IPS-20b (cell line): Measurements from ENCODE around the gene VRK2.
"Not testable (repeated sequence)": the region's sequence is repeated elsewhere in the genome, so short reads cannot be mapped to it uniquely, and the experiment has no call there.

ENCODE experiments used
- H3K27ac ChIP-seq: one replicate; pipeline ENCODE4 v1.5.1; 2013; ENCODE audit warnings: low read length
- H3K27me3 ChIP-seq: 2 replicates; pipeline ENCODE4 v1.6.1; 2013; ENCODE audit warnings: mild to moderate bottlenecking, low read length, inconsistent platforms; ENCODE audit not compliant: insufficient read depth
- H3K36me3 ChIP-seq: 2 replicates; pipeline ENCODE4 v1.6.1; 2013; ENCODE audit warnings: low read depth, mild to moderate bottlenecking, inconsistent platforms, low read length, moderate library complexity; ENCODE audit not compliant: insufficient read depth
- H3K4me1 ChIP-seq: 2 replicates; pipeline ENCODE4 v1.6.1; 2013; ENCODE audit warnings: mild to moderate bottlenecking, control low read depth, inconsistent platforms, low read length, moderate library complexity; ENCODE audit not compliant: insufficient read depth
- H3K4me3 ChIP-seq: 2 replicates; pipeline ENCODE4 v1.5.1; 2013; ENCODE audit warnings: mild to moderate bottlenecking, low read length, inconsistent platforms
- H3K9ac ChIP-seq: 2 replicates; pipeline ENCODE4 v1.6.1; 2013; ENCODE audit warnings: low read depth, mild to moderate bottlenecking, inconsistent platforms, low read length, moderate library complexity
- H3K9me3 ChIP-seq: 2 replicates; pipeline ENCODE4 v1.6.1; 2013; ENCODE audit warnings: mild to moderate bottlenecking, low read depth, low read length, inconsistent platforms; ENCODE audit not compliant: insufficient read depth

The VRK2 gene

DNA sequence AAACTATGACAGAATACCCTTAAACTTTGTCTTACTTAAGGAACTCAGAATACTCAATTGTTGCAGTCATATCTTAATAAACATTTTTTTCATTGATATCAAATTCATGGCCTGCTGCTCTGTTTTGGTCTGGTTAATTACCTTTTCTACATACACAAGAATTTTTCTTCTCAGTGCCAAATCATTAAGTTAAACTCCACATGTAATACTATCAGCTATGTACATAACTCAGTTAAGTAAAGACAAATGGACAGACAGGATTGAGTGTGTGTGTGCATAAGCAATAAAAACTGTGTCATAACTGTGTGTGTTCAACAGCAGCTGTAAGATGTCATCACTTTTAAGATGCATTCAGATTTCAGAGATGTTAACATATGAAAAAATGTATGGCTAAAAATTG is 34.4 kb downstream of the VRK2 start:
- Histone ChIP-seq H3K27me3 (no peaks in the 10 kb centered on the region), H3K36me3 (no peaks in the 10 kb centered on the region), H3K9ac (no peak overlapping the region), H3K27ac (no peak overlapping the region), H3K9me3 (no peaks in the 10 kb centered on the region), H3K4me1 (no peaks in the 10 kb centered on the region), H3K4me3 (no peak overlapping the region)

DNA sequence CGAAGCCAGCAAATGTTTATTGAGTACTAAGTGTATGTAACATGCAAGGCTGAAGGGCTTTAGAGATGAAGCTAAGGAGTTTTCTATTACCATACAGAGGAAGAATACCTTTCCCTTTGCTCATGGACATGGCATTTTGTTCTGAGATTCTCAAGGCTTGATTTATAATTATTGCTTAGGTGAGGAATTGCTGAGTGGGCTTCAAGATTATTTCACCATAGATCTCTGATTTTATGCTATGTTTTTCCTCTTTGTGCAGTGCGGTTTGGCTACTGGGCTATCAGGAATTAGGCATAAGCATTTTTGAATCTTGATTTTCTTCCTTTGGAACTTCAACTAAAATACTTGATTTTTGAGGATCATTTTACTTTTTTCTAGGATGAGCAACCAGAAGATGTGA is 42.5 kb downstream of the VRK2 start:
- Histone ChIP-seq H3K36me3 (peaks cover 31% of the 10 kb centered on the region), H3K27ac (no peak overlapping the region), H3K4me3 (no peak overlapping the region), H3K4me1 (no peaks in the 10 kb centered on the region), H3K9ac (no peak overlapping the region), H3K27me3 (no peaks in the 10 kb centered on the region), H3K9me3 (no peaks in the 10 kb centered on the region; the same call in none of the 2 replicates)

DNA sequence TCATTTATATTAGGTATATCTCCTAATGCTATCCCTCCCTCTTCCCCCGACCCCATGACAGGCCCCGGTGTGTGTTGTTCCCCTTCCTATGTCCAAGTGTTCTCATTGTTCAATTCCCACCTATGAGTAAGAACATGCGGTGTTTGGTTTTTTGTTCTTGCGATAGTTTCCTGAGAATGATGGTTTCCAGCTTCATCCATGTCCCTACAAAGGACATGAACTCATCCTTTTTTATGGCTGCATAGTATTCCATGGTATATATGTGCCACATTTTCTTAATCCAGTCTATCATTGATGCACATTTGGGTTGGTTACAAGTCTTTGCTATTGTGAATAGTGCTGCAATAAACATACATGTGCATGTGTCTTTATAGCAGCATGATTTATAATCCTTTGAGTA is 46.2 kb downstream of the VRK2 start:
- H3K9ac ChIP-seq, result not testable (repeated sequence)

DNA sequence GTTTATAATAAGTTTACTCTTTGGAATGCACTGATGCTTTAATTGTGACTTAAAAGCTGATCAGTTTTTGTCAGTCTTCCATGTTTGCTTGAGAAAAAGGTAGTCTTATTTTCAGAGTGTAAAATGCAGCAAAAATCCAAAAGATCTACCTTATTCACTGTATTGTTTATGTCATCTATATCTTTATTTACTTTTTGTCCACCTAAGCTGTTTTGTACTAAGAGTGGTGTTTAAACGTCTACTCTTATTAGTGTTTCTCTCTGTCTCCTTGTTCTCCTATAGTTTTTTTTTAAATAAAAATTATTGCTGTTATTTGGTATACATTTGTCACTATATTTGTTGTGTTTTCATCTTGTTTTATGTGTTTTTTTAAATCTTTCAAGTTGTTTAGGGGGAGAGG is 50.4 kb downstream of the VRK2 start:
- H3K27ac ChIP-seq, result no peak overlapping the region
- H3K4me3 ChIP-seq, result no peak overlapping the region
- H3K9ac ChIP-seq, result no peak overlapping the region
- peaks cover 6% of the 10 kb centered on the region for H3K36me3 ChIP-seq
- no peaks in the 10 kb centered on the region for H3K27me3 ChIP-seq
- H3K4me1 ChIP-seq, result no peaks in the 10 kb centered on the region
- H3K9me3 ChIP-seq, result no peaks in the 10 kb centered on the region; the same call in none of the 2 replicates

More for the DNA sequence above, 46.2 kb downstream of the VRK2 start:
- H3K4me1 ChIP-seq, H3K9me3 ChIP-seq, H3K27me3 ChIP-seq, H3K4me3 ChIP-seq, H3K27ac ChIP-seq: not testable (repeated sequence)
- peaks cover 31% of the 10 kb centered on the region for H3K36me3 ChIP-seq

DNA sequence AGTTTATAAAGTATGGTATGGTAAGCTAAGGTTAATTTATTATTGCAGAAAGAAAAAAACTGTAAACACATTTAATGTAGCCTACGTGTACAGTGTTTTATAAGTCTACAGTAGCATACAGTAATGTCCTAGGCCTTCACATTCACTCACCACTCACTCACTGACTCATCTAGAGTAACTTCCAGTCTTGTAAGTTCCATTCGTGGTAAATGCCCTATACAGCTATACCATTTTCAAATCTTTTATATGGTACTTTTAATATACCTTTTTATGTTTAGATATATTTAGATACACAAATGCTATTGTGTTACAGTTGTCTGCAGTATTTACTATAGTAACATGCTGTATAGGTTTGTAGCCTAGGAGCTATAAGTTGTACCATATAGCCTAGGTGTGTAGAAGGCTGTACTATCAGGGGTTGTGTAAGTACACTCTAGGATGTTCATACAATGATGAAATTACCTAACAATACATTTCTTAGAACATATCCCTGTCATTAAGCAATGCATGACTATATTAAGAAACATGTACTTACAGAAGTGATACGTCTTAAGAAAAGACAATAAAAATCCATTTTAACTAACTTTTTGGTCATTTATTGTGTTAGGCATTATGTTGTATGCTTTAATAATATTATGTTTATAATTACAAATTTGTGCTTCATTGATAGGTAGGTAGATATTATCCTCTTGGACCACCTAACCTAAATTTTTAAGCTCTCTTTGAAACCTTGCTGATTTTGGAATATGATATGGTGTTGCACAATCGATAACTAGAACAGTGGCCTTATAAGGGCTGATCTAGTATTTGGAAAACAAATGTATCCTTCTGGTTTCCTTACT is 51.9 kb downstream of the VRK2 start:
- Histone ChIP-seq H3K4me1 (no peaks in the 10 kb centered on the region), H3K9me3 (no peaks in the 10 kb centered on the region), H3K36me3 (no peaks in the 10 kb centered on the region), H3K27me3 (no peaks in the 10 kb centered on the region), H3K27ac (no peak overlapping the region), H3K9ac (no peak overlapping the region), H3K4me3 (no peak overlapping the region)

DNA sequence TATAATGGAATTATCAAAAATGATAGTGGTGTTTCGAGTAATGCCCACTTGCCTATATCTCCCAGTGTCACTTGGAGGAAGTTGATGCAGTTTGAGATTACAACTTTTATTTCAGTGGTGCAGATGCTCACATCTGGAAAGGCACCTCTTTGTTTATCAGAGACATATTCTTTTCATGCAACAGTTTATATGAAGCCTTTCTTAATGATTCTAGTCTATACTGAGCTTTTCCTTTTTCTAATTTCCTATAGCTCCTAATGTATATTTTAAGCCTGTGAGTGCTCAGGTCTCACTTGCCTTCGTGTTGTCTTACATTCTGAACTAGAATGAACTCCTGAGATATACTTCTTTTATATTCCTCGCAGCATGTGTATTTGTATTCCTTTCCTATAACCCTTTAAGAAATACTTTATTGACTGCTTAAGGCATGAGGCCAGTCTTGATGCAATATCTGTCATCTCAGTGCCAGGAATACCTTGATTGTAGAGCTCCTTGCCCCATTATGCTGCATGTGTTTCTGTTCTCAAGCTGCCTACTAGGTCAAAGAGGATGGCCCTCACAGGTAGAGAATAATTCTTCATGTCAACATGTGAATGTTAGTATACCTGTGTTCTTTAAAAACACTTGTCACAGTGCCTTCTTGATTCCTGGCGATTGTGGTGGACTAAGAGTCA is 52.6 kb downstream of the VRK2 start:
- H3K36me3 ChIP-seq, result no peaks in the 10 kb centered on the region
- no peaks in the 10 kb centered on the region for H3K4me1 ChIP-seq
- H3K4me3 ChIP-seq, result no peak overlapping the region
- H3K27me3 ChIP-seq, result no peaks in the 10 kb centered on the region
- no peaks in the 10 kb centered on the region for H3K9me3 ChIP-seq
- H3K9ac ChIP-seq, result no peak overlapping the region
- no peak overlapping the region for H3K27ac ChIP-seq

DNA sequence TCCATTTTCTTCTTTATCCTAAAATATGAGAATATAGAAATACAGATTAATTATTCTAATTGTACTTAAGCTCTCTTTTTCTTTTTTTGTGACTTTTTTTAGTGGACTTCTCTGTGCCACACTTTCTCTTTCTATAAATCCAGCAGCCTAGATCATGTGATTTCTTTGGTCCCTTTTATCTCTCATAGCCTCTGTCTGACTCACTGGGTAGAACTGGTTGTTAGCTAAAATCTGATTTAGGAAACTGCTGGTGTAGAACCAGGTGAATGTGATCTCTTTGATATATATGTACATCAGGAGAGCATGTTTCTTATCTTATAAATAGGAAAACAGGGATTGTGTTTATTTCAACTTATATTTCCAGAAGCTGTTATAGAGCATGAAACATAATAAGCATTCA is 54.9 kb downstream of the VRK2 start:
- Histone ChIP-seq H3K9me3 (no peaks in the 10 kb centered on the region), H3K36me3 (no peaks in the 10 kb centered on the region)

DNA sequence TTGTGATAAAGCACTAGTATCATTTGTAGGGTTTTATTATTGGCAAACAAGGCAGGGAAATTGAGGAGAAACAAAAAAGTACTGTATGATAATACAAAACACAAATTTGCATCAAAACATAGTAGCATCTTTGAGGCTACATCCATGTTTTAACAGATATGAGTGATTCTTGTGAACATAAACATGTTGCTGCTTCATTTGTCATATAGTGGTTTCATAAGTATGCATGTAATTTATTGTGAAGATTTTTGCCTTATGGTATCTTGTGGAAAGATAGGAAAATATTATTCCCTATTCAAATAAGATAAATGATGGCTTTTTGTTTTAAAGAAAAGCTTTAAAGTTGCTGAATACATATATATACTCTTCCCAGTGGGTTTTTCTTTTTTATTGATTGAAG is 60.3 kb downstream of the VRK2 start:
- H3K9me3 ChIP-seq, result no peaks in the 10 kb centered on the region
- H3K9ac ChIP-seq, result no peak overlapping the region
- H3K36me3 ChIP-seq, result no peaks in the 10 kb centered on the region
- H3K27me3 ChIP-seq, result no peaks in the 10 kb centered on the region
- no peak overlapping the region for H3K27ac ChIP-seq
- peaks cover 4% of the 10 kb centered on the region for H3K4me1 ChIP-seq
- H3K4me3 ChIP-seq, result no peak overlapping the region

More for the DNA sequence above, 54.9 kb downstream of the VRK2 start:
- Histone ChIP-seq H3K4me3 (no peak overlapping the region), H3K4me1 (no peaks in the 10 kb centered on the region), H3K27ac (no peak overlapping the region), H3K27me3 (no peaks in the 10 kb centered on the region), H3K9ac (no peak overlapping the region)

DNA sequence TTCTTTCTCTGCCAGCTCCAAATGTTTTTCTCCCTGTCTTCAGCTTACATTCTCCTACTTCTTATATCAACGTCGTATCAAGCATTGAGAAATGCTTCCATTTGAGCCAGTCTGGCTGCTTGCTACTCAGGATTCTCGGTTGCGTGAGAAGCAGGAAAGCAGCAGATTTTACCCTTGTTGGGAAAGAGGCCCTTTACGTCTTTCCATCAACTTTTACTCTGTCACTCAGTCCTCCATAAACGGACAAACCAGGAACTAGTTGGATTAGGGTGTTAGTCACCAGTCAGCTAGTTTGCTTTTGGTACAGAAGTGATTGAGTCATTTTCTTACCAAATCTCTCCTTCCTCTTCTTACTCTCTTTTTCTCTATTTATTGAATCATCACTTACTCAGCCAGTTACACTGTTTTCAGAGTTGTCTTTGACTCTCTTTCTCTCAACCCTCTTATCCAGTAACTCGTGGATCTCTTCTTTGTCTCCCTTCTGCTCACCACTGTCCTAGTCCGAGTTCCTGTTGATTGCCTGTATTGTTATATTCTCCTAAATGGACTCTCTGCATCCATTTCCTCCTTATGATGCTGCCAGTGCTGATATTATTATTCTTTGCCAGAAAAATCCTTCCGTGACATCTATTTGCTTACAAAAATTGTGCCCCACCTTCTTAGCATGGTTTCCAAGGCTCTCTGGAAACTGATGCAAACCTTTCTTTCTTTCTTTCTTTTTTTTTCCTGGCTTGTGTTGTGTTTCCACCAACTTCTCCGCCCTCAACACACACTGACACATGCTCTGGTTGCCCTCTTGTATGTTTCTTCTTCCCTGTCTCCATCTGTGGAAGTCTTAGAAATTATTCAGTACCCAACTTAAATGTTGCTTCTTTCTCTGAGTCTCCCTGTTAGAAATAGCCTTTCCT is 61.5 kb downstream of the VRK2 start:
- H3K9me3 ChIP-seq, result no peaks in the 10 kb centered on the region
- no peak overlapping the region for H3K9ac ChIP-seq

DNA sequence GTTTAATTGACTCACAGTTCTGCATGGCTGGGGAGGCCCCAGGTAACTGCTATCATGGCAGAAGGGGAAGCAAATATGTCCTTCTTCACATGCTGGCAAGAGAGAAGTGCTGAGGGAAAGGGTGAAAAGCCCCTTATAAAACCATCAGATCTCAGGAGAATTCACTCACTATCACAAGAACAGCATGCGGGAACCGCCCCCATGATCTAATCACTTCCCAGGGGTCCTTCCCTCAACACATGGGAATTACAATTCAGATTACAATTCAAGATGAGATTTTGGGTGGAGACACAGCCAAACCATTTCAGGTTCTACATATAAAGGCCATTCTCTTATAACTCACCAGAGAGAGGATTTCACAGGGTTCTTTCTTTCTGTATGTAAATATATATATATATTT is 62.9 kb downstream of the VRK2 start:
- H3K4me3 ChIP-seq, result no peak overlapping the region
- H3K27me3 ChIP-seq, result no peaks in the 10 kb centered on the region
- no peaks in the 10 kb centered on the region for H3K9me3 ChIP-seq
- peaks cover 4% of the 10 kb centered on the region for H3K4me1 ChIP-seq
- H3K27ac ChIP-seq, result no peak overlapping the region
- no peaks in the 10 kb centered on the region for H3K36me3 ChIP-seq
- H3K9ac ChIP-seq, result no peak overlapping the region

More for the DNA sequence above, 61.5 kb downstream of the VRK2 start:
- Histone ChIP-seq H3K27me3 (no peaks in the 10 kb centered on the region), H3K27ac (no peak overlapping the region), H3K36me3 (no peaks in the 10 kb centered on the region), H3K4me1 (peaks cover 4% of the 10 kb centered on the region), H3K4me3 (no peak overlapping the region)

DNA sequence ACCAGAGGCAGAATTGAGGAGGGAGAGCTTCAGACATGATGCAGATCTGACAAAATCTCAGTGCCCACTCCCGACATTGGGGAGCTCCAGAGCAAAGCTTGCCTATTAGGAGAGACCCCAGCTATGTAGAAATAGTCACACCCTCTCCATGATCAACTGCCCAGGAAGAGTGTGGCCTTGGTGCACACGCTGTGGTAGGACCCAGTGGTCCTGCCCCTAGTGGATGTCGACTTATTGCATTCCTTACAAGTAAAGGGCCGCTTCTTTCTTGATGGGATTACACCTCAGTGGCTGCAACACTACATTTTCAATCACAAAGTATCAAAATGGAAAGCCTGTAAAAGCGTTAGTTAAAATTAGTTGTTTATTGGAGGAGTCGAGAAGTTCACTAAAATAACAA is 64.2 kb downstream of the VRK2 start:
- Histone ChIP-seq H3K9me3 (no peaks in the 10 kb centered on the region), H3K27ac (no peak overlapping the region), H3K36me3 (no peaks in the 10 kb centered on the region), H3K4me1 (peaks cover 4% of the 10 kb centered on the region), H3K4me3 (no peak overlapping the region), H3K27me3 (no peaks in the 10 kb centered on the region), H3K9ac (no peak overlapping the region)
